Islet precursor cell (in vitro differentiated cells): ENCODE measurements around the gene ANO8.

Experiments
- DNase-seq: peaks from one replicate; pipeline ENCODE4 v3.0.0-alpha.2; 2018

The ANO8 gene

DNA sequence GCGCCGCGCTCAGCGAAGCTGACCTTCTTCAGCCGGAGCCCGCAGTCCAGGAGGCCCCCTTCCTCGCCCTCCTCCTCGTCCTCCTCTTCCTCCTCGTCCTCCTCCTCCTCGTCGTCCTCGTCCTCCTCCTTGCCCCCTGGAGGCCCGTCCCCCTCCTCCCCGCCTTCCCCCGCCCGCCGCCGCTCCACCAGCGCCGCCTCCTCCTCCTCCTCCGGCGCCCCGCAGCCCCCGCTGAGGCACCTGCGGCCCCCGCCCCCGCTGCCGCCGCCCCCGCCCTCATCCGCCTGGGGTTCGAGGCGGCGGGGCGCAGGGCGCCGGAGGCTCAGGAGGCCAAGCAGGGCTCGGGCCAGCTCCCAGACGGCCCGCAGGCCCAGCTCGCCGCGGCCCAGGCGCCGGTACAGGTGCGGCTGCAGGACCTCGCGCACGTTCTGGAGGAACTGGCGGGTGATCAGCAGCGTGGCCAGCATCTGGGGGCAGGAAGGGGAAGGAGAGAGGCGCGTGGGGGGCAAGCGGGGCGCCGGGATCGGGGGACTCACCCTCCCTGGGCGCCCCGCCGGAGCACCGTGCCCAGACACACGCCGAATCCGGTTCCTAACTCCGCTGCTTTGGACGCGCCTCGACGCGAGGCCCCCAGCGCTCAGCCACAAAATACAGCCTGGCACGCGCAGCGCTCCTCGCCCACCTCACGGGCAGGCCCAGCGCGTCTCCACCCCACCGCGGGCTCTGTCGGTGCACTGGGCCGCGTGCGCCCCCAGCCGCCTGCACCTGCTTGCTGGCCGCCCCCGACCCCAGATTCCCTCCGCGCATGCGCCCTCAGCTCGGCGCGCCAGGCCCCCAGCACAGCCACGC lies 5.9 kb downstream of the ANO8 start:
- DNase-seq: no peak

DNA sequence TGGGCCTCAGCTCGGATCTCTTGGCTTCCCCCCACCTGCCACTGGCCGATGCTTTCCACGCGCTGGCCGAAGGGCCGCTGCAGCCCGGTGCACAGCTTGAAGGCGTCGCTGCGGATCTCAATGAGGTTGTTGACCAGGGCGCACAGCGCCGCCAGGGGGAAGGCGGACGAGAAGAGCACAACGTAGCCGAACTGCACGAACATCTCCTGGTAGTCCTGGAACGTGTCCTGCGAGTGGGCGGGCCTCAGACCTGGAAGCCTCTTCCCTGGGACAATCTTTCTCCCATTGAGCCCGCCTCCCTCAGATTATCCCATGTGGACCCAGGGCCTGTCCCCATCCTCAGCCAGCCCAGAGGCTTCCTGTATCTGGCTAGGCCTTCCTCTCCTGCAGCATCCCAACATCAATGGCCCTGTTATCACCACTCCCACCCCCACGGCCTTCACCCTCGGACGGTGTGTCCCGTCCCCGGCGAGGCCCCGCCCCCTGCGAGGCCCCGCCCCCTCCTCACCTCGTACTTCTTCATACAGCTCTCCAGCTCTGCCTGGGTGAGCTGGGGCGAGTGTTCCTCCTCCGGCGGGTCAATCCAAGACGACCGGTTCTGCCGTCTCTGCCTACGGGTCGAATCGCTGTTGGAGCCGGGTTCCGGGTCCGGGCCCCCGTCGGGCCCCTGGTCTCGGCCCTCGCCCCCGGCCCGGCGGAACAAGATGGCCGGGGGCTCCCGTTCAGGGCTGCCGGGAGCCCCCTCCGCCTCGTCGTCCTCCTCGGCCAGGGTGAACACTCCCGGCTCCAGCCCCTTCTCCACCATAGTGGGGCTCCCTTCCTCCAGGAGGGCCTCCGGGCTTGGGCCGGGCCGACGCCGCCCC lies 6.8 kb downstream of the ANO8 start:
- DNase-seq: peak; percentile 98

DNA sequence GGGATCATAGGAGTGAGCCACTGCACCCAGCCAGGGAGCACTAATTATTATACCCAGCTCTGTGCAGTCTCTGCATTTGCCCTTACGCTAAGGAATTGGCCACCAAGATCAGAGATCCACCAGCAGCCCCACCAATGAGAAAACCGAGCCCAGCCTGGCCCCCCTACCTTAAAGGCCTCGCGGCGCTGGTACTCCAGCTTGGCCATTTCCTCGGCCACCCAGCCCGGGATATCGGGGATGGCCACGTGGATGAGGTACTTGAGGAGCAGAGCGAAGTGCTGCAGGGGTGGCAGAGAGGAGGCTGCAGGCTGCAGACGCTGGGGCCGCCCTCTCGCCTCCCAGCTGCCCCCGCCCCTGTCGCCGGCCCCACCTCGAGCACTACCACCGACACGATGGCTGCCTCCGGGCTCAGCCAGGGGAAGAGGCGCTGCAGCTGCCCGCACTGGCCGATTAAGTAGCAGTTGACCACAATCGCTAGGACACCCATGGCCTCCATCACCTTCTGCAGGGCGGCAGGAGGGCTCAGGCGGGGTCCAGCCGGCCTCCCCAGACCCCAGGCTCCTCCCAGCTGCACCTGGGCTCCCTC lies 7.5 kb downstream of the ANO8 start:
- DNase-seq: no peak

DNA sequence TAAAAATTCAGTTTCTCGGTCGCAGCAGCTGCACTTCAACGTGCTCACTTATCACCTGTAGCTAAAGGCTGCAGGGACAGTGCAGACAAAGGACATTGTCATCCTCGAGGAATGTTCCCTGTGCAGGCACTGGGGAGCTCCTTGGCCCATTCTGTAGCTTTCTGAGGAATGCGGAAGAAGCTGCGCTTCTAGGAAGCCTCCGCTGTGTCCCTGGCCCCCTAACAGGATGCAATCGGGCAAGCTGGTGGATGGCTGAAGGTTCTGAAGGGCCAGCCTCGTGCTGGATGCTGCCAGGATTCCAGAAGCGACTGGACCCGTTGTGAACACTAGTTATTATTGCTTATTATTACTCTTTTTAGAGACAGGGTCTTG lies 8.1 kb downstream of the ANO8 start:
- peak; percentile 91 for DNase-seq

DNA sequence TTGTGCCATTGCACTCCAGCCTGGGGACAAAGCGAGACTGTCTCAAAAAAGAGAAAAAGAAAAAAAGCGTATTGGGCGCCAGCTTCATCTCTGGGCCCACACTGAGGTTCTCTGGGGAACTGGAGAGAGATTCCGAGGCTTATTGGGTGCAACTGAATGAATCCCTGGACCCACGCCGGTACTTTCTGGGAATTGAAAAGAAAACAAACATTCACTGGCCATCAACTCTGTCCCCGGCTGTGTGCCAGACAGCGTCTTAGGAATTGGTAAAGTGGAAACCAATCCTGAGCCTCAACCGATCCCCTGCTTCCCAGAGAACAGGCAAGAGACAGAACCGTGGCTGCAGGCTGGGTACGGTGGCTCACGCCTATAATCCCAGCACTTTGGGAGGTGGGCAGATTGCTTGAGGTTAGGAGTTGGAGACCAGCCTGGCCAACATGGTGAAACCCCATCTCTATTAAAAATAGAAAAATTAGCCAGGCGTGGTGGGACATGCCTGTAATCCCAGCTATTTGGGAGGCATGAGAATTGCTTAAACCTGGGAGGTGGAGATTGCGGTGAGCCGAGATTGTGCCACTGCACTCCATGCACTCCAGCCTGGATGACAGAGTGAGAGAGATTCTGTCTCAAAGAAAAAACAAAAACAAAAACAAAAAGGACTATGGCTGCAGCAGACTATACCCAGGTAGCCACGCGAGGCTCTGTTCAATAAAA lies 8.6 kb downstream of the ANO8 start:
- no peak for DNase-seq

DNA sequence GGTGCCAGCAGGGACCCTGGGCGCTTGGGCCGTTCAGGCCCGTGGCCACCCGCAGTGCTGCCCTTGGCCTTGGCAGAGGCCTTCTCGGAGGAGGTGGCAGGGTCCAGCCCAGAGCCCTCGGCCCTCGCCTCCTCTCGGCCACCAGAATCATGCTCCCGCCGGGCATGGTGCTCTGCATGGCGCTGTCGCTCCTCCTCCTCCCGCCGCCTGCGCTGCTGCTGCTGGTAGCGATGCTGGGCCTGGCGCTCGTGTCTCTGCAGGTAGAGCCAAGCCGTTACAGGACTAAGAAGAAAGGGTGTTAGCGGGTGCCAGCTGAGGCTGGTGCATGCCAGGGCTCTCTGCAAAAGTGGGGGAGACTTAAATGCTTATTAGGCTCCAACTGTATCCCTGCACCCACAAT lies 9.5 kb downstream of the ANO8 start:
- no peak for DNase-seq

DNA sequence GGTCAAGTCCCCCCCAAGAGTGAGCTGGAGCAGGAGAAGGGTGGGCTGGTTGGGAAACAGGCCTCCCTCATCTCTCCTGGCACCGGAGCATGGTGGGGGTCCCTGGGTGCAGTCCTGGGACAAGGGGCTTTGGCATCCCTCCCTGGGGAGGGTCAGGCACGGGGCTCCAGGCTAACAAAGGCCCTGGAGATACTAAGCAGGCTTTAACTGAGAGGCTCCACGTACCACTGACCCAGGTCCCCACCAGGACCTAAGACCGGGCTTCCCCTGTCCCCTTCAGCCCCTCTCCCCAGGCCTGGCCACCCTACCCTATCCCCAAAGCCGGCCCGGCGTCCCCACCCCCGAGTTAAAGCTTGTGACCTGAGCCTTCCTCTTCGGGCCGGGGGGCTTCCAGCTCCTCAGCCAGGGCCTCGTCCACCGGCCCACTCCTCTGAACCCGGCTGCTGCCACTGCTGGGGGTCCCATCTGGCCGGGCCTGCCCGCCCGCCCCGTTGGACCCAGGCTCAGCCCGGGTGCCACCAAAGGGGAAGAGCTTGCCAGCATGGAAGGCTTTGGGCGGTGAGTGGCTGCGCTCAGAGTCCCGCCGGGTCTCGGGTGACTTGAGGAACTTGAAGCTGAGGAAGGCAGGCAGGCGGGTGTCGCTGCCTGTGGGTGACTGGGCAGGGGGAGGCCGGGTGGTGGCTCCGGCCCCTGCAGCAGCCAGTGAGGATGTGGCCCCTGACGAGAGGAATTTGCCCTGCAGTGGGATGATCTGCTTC lies 10.1 kb downstream of the ANO8 start:
- DNase-seq: no peak

DNA sequence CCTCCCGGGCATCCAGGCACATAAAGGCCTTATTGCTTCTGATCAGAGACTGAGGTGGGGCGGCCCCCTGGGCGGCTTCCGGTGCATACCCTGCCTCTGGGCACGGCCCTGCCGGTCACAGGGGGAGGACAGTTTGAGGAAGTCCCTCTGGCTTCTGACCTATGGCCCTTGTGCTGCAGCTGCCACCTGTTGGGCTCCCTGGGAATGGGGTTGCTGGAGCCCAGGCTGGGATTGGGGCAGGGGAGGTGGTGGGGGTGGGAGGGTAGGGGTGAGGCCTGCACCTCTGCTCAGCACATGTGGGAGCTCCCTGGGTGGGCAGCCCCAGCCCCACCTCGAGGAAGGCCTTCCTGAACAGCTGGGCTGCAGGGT lies 10.7 kb downstream of the ANO8 start:
- DNase-seq: no peak

DNA sequence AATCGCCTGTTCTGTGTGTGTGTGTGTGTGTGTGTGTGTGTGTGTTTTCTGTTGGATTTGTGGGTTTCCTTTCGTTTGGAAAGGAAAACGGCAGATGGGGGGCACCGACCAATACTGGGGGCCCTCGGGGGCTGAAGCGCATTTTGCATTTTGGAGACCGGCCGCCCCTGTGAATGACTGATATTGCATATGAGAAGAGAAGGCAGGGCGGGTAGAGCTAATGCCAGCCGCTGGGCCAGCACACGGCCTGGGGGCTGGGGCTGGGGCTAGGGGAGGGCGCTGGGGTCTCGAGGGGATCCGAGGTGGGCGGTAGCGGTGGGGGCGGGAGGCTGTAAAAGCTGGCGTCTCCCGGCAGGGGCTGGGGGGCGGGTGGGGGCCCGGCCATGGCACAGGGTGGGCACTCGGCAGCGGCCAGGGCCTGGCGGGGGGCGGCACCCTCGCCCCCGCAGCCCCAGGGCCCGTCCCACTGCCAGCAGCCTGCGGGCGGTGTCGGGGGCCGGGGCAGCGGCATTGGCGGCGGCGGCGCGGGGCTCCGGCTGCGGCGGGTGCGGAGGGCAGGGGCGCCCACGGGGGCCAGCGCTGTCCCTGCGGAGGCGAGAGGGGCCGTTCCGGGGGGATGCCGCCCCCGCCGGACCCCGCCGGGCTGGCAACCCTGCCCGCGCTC lies 11.2 kb downstream of the ANO8 start:
- DNase-seq: no peak

DNA sequence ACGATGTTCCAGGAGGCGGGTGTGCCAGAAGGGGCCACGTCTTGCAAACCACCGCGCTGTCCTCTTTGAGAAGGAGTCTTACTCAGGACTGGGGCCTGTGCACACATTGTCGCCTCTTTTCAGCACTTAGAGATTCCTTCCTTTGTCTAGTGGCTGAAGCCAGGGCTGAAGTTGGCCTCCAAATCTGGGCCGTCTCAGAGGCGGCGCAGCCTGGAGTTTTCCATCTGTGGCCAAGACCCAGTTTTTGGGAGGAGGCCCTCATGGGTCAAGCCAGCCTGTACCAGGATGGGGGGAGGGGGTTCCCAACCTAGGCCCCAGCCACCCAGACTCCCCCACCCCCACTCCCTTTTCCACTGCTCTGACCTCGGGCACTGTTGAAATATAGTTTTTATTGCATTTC lies 11.8 kb downstream of the ANO8 start:
- DNase-seq: no peak

DNA sequence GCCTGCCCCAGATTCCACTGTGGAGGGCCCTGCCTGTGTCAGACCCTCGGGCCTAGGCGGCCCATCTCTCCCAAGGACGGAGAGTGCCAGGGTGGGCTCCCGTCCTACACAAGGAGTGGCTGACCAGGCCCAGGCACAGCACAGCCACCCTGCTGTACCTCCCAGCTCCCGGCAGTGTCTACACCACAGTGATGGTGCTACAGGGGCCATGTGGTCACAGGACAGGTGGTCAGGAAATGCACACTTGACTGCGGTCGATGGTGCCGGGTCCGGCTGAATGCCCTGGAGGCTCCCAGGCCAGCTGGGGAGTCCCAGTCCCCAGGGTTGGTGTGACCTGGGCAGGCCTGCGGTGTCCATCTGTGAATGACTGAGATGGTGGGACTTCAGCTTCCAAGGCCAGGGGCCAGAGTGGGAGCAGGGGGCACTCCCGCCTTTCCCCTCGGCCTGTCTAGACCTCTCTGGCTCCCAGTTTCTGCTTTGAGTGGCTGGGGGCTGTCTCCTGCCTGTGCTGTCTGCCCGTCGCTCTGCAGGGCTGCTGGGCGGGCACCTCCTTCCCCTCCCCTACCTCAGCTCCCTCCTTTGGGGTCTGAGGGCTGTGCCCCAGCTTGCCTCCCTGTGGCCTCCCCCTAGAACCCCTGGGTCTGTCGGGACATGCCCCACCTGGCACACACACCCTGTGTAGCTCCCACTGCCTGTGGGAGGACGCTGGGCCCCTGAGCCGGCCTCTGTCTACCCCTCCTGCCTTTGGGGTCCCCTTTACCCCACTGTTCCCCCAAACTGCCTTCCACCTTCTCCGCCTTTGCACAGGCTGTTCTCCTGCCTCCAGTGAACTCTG lies 12.8 kb downstream of the ANO8 start:
- no peak for DNase-seq

DNA sequence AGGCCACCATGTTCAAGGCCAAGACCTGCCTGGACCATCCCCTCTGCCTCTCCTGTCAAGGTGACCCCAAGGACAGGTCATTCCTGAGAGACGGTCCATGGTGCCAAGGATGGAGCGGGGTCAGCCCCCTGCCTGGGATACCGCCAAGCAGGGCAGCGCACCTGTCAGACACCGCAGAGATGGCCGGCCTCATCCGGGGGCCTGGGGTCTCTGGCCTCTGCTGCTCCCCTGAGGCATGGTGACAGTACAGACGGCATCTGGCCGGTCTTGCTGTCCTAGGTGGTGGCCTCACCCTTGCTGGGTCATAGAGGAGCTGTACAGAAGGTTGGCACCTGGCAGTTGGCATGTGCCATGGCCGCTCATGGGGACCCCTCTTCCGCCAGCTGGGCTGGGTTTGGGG lies 14.2 kb downstream of the ANO8 start:
- DNase-seq: no peak

DNA sequence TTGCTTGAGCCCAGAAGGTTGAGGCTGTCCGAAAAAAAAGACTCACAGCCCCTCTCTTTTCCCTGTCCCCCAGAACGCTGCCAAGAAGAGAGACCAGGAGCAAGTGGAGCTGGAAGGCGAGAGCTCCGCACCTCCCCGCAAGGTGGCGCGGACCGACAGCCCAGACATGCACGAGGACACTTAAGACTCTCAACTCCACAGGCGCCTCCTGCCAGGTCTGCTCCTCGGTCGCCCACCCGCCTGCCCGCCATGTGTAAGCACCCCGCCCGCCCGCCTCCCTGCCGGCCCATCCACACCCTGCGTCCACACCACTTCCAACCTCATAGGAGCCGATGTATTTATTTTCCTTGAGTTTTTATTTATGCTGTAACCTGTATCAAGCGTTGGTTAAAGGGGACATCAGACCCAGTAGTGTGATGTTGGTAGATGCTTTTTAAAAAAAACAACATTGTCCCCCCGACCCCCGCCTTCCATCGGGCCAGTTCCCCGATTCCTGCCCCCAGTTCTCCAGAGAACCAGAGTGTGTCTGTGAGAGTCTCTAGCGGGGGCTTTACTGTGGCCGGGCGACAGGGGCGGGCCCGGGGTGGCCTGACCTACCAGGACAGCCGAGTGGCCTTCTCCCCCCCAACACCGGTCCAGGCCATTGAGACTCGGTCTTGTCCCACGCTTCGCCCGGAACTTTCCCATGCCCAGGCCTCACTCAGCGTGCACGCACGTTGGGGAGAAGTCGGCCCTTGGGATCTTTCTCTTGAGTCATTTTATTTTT lies 15.0 kb downstream of the ANO8 start:
- DNase-seq: no peak

DNA sequence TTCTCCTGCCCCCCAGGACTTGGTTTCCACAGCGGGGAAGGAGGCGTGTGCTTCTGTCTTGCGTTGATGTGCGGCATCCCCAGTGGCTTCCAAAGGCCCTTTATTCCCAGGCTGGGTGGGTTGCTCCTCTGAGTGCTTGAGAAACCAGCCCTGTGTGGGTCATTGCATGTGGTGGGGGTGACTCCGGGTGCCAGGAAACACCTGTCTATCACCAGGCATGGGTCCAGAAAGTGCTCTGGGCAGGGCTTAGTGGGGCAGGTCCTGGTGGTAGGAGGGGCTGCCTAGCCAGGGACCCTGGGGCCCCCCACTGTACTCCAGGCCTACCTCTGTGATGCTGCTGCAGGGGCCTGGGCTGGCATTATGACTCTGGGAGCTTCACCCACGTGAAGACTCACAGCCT lies 15.7 kb downstream of the ANO8 start:
- DNase-seq: no peak

DNA sequence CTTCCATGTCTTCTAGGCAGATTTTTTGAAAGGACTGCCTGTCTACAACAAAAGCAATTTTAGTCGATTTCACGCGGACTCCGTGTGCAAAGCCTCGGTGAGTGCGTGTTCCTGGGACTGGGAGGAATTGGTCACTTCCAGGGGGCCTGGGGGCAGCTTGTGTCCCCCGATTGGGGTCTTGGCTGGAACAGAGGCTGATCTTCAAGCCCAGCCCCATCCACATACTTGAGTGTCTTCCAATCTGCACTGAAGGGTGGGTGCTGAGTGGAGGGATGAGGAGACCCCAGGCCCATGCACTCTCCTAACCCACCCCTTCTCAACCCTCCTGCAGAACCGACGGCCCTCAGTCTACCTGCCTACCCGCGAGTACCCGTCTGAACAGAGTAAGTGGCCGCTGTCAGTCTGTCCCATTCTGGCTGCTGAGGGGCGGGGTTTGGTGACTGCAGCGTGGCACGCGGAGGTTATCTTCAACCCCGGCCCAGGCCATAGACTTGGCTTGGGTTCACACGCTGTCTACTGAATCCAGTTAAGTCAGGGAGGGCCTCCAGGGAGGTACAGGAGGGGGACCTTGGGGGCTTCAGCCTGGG lies 20.6 kb downstream of the ANO8 start:
- DNase-seq: no peak

DNA sequence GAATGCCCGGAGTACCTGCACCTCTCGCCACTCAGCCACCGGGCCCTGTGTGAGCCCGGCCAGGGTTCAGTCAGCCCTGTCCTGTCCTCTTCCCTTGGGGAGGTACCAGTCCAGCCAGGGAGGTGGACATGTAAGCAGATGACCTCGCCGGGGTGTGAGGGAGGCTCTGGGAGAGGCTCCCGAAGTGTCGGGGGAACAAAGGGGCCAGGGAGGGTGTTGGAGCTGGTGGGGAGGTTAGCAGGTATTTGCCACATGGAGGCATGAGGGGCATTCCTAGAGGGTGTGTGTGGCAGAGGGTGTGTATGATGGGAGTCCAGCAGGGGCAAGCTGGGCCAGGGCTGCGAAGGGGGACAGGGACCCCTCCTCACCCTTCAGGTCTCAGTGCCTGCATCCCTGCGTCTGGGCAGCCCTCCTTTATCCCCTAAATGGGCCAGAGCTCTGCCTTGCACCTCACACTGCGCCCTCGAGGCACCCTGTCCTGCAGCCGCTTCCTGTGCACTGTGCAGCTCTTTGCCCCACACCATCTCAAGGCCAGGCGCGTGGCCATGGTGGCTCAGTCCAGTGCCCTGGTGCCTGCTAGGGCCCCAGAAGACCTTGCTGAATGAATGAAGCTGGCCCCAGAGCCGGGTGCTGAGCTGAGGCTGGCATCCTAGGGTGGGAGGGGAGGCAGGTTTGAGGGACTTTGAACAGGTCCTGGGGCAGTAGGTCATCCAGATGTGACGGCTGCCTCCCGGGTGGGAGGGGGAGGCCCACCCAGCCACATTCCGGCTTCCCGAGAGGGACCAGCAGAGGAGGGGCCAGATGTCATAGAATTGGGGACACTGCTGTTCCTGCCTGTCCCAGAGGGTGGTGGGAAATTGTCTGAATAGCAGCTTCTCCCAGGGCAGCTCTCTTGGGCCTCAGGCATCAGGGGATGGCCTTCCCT lies 22.2 kb downstream of the ANO8 start:
- no peak for DNase-seq

DNA sequence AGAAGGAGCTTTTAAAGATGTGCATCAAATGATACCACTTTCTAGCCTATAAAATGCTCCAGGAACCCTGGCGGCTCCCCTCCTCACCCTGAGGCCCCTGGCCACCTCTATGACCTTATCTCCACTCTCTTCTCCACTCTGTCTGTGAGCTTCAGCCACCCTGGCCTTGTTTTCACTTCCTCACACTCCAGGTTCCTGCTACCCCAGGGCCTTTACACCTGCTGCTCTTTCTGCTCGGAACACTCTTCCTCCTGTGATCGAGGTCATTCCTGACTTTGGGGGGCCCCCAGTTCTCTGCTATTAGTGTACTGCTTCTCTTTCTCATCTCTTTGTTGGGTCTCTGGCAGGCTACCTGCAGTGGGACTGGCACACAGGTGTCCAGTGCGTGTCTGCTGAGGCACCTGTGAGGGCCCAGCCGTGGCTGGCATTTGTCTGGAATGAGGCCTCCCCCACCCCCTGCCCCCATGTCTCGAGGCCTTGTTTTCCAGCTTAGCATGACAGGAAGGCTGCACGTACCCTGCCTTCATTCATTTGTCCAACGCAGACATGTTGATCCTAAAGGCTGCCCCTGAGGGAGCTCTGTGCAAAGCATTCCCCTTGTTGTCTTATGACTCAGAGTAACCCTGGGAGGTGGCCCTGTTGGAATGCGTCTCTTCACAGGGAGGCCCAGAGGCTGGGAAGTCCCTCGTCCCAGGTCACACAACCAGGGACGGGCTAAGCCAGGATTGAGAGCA lies 23.0 kb downstream of the ANO8 start:
- DNase-seq: peak; percentile 96

DNA sequence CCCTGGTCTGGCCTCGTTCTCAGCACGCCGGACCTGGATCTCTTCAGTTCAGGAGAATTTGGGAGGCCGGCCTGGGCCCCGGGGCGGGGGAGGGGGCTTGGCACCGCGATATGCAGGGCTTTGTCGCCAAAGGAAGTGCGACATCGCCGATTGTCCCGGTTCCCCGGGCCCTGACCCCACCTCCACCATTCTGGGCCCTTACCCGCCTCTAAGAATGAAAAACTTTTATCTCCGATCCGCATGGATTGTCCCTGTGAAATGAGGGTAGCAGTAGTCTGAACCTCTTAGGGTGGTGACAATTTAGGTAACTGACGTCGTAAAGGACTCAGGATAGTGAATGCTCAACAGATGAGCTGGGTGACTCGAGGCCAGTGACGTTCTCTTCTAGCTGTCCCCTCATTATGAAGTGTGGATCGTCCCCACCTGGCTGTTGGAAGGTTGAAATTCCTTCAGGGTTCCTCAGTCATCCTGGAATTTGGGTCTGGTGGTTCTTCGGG lies 24.6 kb downstream of the ANO8 start:
- DNase-seq: no peak
